Testis (tissue), 2 donors: ENCODE results near the gene KCNAB2.

ENCODE experiments used
- CTCF ChIP-seq, 3 experiments: fragments of 450-650 bp in 2 of 3; fragments of 200-600 bp in 1 of 3; sonication (generic) in 1 of 3; IDR thresholded peaks; one replicate each; pipeline ENCODE4 v1.5.1; 2016 to 2019; ENCODE audit warnings: antibody characterized with exemption in 3 of 3, mild to moderate bottlenecking in 2 of 3, moderate library complexity in 1 of 3
- POLR2A ChIP-seq: fragments of 450-650 bp; IDR thresholded peaks from one replicate; pipeline ENCODE4 v1.6.1; 2017; ENCODE audit warnings: antibody characterized with exemption, mild to moderate bottlenecking, moderate library complexity

- no peak for TF ChIP-seq CTCF (IDR thresholded peaks at IDR 0.05)
- TF ChIP-seq POLR2A = no peak
Observed at GRCh38 chr1:6105218-6105679, 59.6 kb downstream of the KCNAB2 start.
